ENCODE results near the gene MTERF2. TPM values are rescaled to one million over a fixed set of nuclear protein-coding genes. Genes with fewer than 3 reads are reported as not detected.

MTERF2 gene
- total and polyA plus RNA-seq, 10 of the 15 experiments (the other 5 are each of a cell fraction or from before 2014, with no cell fraction given): 2.1 to 9.8 (median 6.7) TPM

DNA sequence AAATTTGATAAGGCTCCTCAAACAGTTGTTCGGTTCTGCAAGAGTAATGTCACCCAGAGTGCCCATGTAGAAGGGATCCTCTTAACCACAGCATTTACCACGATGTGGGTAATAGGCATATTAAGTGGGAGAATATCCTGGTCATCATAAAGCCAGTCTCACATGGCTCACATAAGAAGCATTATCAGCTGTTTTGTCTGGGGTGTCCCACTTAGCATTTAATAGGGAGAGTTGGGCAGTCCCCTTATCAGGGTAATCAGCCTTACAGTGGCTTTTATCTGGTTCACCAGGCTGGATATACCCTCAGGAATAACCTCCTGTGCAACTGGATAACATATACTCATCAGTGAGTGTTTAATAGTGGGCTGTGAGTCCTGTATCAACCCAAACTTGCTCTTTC is 44.2 kb downstream of the MTERF2 start (continued):
- TF ChIP-seq, protein P1, sequence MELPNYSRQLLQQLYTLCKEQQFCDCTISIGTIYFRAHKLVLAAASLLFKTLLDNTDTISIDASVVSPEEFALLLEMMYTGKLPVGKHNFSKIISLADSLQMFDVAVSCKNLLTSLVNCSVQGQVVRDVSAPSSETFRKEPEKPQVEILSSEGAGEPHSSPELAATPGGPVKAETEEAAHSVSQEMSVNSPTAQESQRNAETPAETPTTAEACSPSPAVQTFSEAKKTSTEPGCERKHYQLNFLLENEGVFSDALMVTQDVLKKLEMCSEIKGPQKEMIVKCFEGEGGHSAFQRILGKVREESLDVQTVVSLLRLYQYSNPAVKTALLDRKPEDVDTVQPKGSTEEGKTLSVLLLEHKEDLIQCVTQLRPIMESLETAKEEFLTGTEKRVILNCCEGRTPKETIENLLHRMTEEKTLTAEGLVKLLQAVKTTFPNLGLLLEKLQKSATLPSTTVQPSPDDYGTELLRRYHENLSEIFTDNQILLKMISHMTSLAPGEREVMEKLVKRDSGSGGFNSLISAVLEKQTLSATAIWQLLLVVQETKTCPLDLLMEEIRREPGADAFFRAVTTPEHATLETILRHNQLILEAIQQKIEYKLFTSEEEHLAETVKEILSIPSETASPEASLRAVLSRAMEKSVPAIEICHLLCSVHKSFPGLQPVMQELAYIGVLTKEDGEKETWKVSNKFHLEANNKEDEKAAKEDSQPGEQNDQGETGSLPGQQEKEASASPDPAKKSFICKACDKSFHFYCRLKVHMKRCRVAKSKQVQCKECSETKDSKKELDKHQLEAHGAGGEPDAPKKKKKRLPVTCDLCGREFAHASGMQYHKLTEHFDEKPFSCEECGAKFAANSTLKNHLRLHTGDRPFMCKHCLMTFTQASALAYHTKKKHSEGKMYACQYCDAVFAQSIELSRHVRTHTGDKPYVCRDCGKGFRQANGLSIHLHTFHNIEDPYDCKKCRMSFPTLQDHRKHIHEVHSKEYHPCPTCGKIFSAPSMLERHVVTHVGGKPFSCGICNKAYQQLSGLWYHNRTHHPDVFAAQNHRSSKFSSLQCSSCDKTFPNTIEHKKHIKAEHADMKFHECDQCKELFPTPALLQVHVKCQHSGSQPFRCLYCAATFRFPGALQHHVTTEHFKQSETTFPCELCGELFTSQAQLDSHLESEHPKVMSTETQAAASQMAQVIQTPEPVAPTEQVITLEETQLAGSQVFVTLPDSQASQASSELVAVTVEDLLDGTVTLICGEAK (IDR thresholded peaks at IDR 0.05; ENCODE audit: borderline replicate concordance): no peak
- TF ChIP-seq, protein P2, sequence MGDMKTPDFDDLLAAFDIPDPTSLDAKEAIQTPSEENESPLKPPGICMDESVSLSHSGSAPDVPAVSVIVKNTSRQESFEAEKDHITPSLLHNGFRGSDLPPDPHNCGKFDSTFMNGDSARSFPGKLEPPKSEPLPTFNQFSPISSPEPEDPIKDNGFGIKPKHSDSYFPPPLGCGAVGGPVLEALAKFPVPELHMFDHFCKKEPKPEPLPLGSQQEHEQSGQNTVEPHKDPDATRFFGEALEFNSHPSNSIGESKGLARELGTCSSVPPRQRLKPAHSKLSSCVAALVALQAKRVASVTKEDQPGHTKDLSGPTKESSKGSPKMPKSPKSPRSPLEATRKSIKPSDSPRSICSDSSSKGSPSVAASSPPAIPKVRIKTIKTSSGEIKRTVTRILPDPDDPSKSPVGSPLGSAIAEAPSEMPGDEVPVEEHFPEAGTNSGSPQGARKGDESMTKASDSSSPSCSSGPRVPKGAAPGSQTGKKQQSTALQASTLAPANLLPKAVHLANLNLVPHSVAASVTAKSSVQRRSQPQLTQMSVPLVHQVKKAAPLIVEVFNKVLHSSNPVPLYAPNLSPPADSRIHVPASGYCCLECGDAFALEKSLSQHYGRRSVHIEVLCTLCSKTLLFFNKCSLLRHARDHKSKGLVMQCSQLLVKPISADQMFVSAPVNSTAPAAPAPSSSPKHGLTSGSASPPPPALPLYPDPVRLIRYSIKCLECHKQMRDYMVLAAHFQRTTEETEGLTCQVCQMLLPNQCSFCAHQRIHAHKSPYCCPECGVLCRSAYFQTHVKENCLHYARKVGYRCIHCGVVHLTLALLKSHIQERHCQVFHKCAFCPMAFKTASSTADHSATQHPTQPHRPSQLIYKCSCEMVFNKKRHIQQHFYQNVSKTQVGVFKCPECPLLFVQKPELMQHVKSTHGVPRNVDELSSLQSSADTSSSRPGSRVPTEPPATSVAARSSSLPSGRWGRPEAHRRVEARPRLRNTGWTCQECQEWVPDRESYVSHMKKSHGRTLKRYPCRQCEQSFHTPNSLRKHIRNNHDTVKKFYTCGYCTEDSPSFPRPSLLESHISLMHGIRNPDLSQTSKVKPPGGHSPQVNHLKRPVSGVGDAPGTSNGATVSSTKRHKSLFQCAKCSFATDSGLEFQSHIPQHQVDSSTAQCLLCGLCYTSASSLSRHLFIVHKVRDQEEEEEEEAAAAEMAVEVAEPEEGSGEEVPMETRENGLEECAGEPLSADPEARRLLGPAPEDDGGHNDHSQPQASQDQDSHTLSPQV (IDR thresholded peaks at IDR 0.05): no peak
- TF ChIP-seq RB1 (IDR thresholded peaks at IDR 0.05; ENCODE audit: borderline replicate concordance): no peak
- TF ChIP-seq, protein P3, sequence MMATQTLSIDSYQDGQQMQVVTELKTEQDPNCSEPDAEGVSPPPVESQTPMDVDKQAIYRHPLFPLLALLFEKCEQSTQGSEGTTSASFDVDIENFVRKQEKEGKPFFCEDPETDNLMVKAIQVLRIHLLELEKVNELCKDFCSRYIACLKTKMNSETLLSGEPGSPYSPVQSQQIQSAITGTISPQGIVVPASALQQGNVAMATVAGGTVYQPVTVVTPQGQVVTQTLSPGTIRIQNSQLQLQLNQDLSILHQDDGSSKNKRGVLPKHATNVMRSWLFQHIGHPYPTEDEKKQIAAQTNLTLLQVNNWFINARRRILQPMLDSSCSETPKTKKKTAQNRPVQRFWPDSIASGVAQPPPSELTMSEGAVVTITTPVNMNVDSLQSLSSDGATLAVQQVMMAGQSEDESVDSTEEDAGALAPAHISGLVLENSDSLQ (IDR thresholded peaks at IDR 0.05): no peak
- no peak for TF ChIP-seq POLR2AphosphoS2 (IDR thresholded peaks at IDR 0.05; ENCODE audit: low read depth, low read length)
- TF ChIP-seq, protein P4, sequence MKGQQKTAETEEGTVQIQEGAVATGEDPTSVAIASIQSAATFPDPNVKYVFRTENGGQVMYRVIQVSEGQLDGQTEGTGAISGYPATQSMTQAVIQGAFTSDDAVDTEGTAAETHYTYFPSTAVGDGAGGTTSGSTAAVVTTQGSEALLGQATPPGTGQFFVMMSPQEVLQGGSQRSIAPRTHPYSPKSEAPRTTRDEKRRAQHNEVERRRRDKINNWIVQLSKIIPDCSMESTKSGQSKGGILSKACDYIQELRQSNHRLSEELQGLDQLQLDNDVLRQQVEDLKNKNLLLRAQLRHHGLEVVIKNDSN (IDR thresholded peaks at IDR 0.05; ENCODE audit: borderline replicate concordance, extremely low read length, insufficient read depth, low read depth, low read length): no peak
- TF ChIP-seq NFYA (IDR thresholded peaks at IDR 0.05; ENCODE audit: borderline replicate concordance, low read depth, low read length): no peak

Measured in GM12878 (cell line).